ENCODE measurements around the gene SCFD2. TPM values are rescaled to one million over a fixed set of nuclear protein-coding genes. Genes with fewer than 3 reads are reported as not detected.

Gene SCFD2
- total RNA-seq, 1 donor from 2014 or later = 29.9 TPM

GRCh38 chr4:53018471-53018870, 347.4 kb downstream of the SCFD2 start:
- intact Hi-C loops (cut with micrococcal nuclease) = loop anchor here (10.0 kb wide), 5 partner anchors 176 to 1216 kb away; partner anchors contain the start of gene FIP1L1

- intact Hi-C loops (cut with micrococcal nuclease) = loop anchor here (10.0 kb wide), 5 partner anchors 179 to 1219 kb away; partner anchors contain the start of gene FIP1L1
These were observed 349.6 kb downstream of the SCFD2 start for GRCh38 chr4:53016099-53016820.

GRCh38 chr4:53015681-53016080, 350.2 kb downstream of the SCFD2 start:
- intact Hi-C loops (cut with micrococcal nuclease) = loop anchor here (10.0 kb wide), 5 partner anchors 179 to 1219 kb away; partner anchors contain the start of gene FIP1L1

GRCh38 chr4:53014881-53015280, 351.0 kb downstream of the SCFD2 start:
- intact Hi-C loops (cut with micrococcal nuclease) = loop anchor here (10.0 kb wide), 5 partner anchors 180 to 1220 kb away; partner anchors contain the start of gene FIP1L1

- intact Hi-C loops (cut with micrococcal nuclease) = loop anchor here (10.0 kb wide), 5 partner anchors 181 to 1221 kb away; partner anchors contain the start of gene FIP1L1
These were observed 351.7 kb downstream of the SCFD2 start for GRCh38 chr4:53013873-53014775.

- intact Hi-C loops (cut with micrococcal nuclease) = loop anchor here (10.0 kb wide), 5 partner anchors 182 to 1222 kb away; partner anchors contain the start of gene FIP1L1
These were observed 353.1 kb downstream of the SCFD2 start for GRCh38 chr4:53012738-53013137.

- intact Hi-C loops (cut with micrococcal nuclease) = loop anchor here (10.0 kb wide), 5 partner anchors 183 to 1223 kb away; partner anchors contain the start of gene FIP1L1
These were observed 354.5 kb downstream of the SCFD2 start for GRCh38 chr4:53011259-53011905.

GRCh38 chr4:53010318-53010717, 355.5 kb downstream of the SCFD2 start:
- intact Hi-C loops (cut with micrococcal nuclease) = loop anchor here (10.0 kb wide), 5 partner anchors 184 to 1224 kb away; partner anchors contain the start of gene FIP1L1

- intact Hi-C loops (cut with micrococcal nuclease) = loop anchor here (10.0 kb wide), 5 partner anchors 185 to 1225 kb away; partner anchors contain the start of gene FIP1L1
These were observed 356.0 kb downstream of the SCFD2 start for GRCh38 chr4:53009824-53010223.

- intact Hi-C loops (cut with micrococcal nuclease) = no loop called here
These were observed 358.8 kb downstream of the SCFD2 start for GRCh38 chr4:53007024-53007423.

GRCh38 chr4:53005808-53006207, 360.1 kb downstream of the SCFD2 start:
- intact Hi-C loops (cut with micrococcal nuclease) = no loop called here

- intact Hi-C loops (cut with micrococcal nuclease) = no loop called here
These were observed 360.7 kb downstream of the SCFD2 start for GRCh38 chr4:53005149-53005546.

GRCh38 chr4:53004497-53005148, 361.2 kb downstream of the SCFD2 start:
- intact Hi-C loops (cut with micrococcal nuclease) = no loop called here

- intact Hi-C loops (cut with micrococcal nuclease) = no loop called here
These were observed 361.9 kb downstream of the SCFD2 start for GRCh38 chr4:53003959-53004358.

GRCh38 chr4:53000560-53000959, 365.3 kb downstream of the SCFD2 start:
- intact Hi-C loops (cut with micrococcal nuclease) = no loop called here

- intact Hi-C loops (cut with micrococcal nuclease) = no loop called here
These were observed 366.2 kb downstream of the SCFD2 start for GRCh38 chr4:52999626-53000025.

GRCh38 chr4:52998413-52998812, 367.4 kb downstream of the SCFD2 start:
- intact Hi-C loops (cut with micrococcal nuclease) = no loop called here

- intact Hi-C loops (cut with micrococcal nuclease) = no loop called here
These were observed 368.8 kb downstream of the SCFD2 start for GRCh38 chr4:52997132-52997416.

- intact Hi-C loops (cut with micrococcal nuclease) = no loop called here
These were observed 369.4 kb downstream of the SCFD2 start for GRCh38 chr4:52996261-52997131.
